GM18508 (cell line): ENCODE measurements around the gene GLE1.
"Not testable (repeated sequence)": the region's sequence is repeated elsewhere in the genome, so short reads cannot be mapped to it uniquely, and the experiment has no call there.

ENCODE experiments used
- ATAC-seq: cut with Tn5 transposase; IDR thresholded peaks from one replicate; pipeline ENCODE4 v1.9.1; 2021; ENCODE audit warnings: moderate number of reproducible peaks; ENCODE audit not compliant: insufficient read depth, unreplicated experiment

GLE1 gene

GRCh38 chr9:128586934-128587333 is 82.4 kb downstream of the GLE1 start:
- not testable (repeated sequence) for ATAC-seq

GRCh38 chr9:128587453-128587852 is 82.9 kb downstream of the GLE1 start:
- ATAC-seq, result no peak

DNA sequence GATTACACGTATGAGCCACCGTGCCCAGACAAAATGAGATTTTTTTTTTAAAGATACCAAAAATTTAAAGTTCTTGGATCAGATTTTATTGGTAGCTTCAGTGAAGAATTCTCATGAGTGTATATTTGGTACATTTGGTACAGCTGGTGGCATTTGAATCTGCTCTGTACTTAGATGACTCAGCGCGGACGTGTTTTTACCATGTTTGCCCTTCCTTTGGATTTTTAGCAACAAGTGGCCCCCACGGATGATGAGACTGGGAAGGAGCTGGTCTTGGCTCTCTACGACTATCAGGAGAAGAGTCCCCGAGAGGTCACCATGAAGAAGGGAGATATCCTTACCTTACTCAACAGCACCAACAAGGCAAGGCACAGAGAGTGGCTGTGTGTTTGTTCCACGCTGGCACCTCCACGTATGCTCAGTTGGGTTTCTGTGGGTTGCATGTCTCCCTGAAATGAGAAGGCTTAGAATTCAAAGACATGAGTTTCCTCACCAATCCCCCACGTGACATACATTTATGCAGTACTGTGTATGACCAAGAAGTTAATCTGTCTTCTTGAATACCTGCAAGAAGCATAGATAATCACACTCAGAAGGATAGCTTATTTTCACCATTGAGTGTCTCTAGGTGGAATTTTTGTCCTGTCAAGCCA is 84.2 kb downstream of the GLE1 start:
- ATAC-seq, result no peak
